NCI-H226 (cell line): Measurements from ENCODE around the gene CTSL.
A peak's percentile ranks its signal among the peaks of the same experiment; 100 is the strongest.
"Not testable (repeated sequence)": the region's sequence is repeated elsewhere in the genome, so short reads cannot be mapped to it uniquely, and the experiment has no call there.

Experiments
- DNase-seq: peaks from one replicate; pipeline ENCODE4 v3.0.0-alpha.2; 2015

CTSL gene

GRCh38 chr9:87725356-87725899, 491 bp upstream of the CTSL start:
- no peak for DNase-seq

GRCh38 chr9:87729246-87729645, 3.3 kb downstream of the CTSL start:
- DNase-seq: no peak

GRCh38 chr9:87731321-87731720, 5.4 kb downstream of the CTSL start:
- DNase-seq: no peak

GRCh38 chr9:87732344-87732743, 6.4 kb downstream of the CTSL start:
- DNase-seq: no peak

- DNase-seq: no peak
These were observed 6.8 kb downstream of the CTSL start for GRCh38 chr9:87732756-87733155.

GRCh38 chr9:87733273-87734052, 7.5 kb downstream of the CTSL start:
- DNase-seq: no peak

GRCh38 chr9:87734106-87734505, 8.2 kb downstream of the CTSL start:
- no peak for DNase-seq

- no peak for DNase-seq
These were observed 13.6 kb downstream of the CTSL start for GRCh38 chr9:87739546-87739945.

GRCh38 chr9:87740209-87740608, 14.3 kb downstream of the CTSL start:
- DNase-seq: peak; percentile 33

- no peak for DNase-seq
These were observed 15.4 kb downstream of the CTSL start for GRCh38 chr9:87741326-87741725.

- DNase-seq: no peak
These were observed 16.0 kb downstream of the CTSL start for GRCh38 chr9:87741891-87742290.

- DNase-seq: no peak
These were observed 17.0 kb downstream of the CTSL start for GRCh38 chr9:87742813-87743428.

- not testable (repeated sequence) for DNase-seq
These were observed 18.3 kb downstream of the CTSL start for GRCh38 chr9:87744247-87744646.

- no peak for DNase-seq
These were observed 20.3 kb downstream of the CTSL start for GRCh38 chr9:87746186-87746585.

GRCh38 chr9:87748881-87749280, 23.0 kb downstream of the CTSL start:
- no peak for DNase-seq

GRCh38 chr9:87749335-87750035, 23.6 kb downstream of the CTSL start:
- DNase-seq: no peak

- no peak for DNase-seq
These were observed 24.8 kb downstream of the CTSL start for GRCh38 chr9:87750726-87751125.

GRCh38 chr9:87751423-87751822, 25.5 kb downstream of the CTSL start:
- DNase-seq: no peak

- DNase-seq: no peak
These were observed 25.9 kb downstream of the CTSL start for GRCh38 chr9:87751868-87752267.

GRCh38 chr9:87753313-87753712, 27.4 kb downstream of the CTSL start:
- DNase-seq: no peak

- not testable (repeated sequence) for DNase-seq
These were observed 32.4 kb downstream of the CTSL start for GRCh38 chr9:87758330-87758729.

GRCh38 chr9:87759980-87760379, 34.1 kb downstream of the CTSL start:
- DNase-seq: not testable (repeated sequence)

- no peak for DNase-seq
These were observed 34.6 kb downstream of the CTSL start for GRCh38 chr9:87760529-87760928.

- DNase-seq: no peak
These were observed 37.4 kb downstream of the CTSL start for GRCh38 chr9:87763286-87763685.
